Esophagus muscularis mucosa (tissue), 4 donors: ENCODE results near the gene BDKRB1.

Source experiments
- CTCF ChIP-seq, 3 experiments: fragments of 200-600 bp in 2 of 3; fragments of 450-650 bp in 1 of 3; sonication (generic) in 2 of 3; IDR thresholded peaks; one replicate each; pipeline ENCODE4 v1.5.1; 2017 to 2019; ENCODE audit warnings: antibody characterized with exemption in 3 of 3, mild to moderate bottlenecking in 2 of 3, moderate library complexity in 1 of 3
- EP300 ChIP-seq: sonication (generic); formaldehyde crosslinking; IDR thresholded peaks from one replicate; pipeline ENCODE4 v1.6.1; 2017; ENCODE audit warnings: antibody characterized with exemption
- POLR2A ChIP-seq: fragments of 450-650 bp; IDR thresholded peaks from one replicate; pipeline ENCODE4 v1.6.1; 2017; ENCODE audit warnings: antibody characterized with exemption, moderate library complexity, mild to moderate bottlenecking, low read depth

- TF ChIP-seq EP300 (no peak), CTCF (IDR thresholded peaks at IDR 0.05) (peak in 1 of 3 experiments; percentile 34), POLR2A (no peak)
Observed at GRCh38 chr14:96256407-96256806, 397 bp downstream of the BDKRB1 start.
